IgD-negative memory B cell (primary cell): Measurements from ENCODE around the gene TBC1D22A. TPM values are rescaled to one million over a fixed set of nuclear protein-coding genes. Genes with fewer than 3 reads are reported as not detected.

Source experiments
- H3K27ac Mint-ChIP-seq, 3 donors: one replicate each; pipeline ENCODE4 v1.8.0; 2020 to 2022; ENCODE audit warnings: mild to moderate bottlenecking in 3 of 3, mixed read lengths in 3 of 3, moderate library complexity in 1 of 3
- H3K27me3 Mint-ChIP-seq: one replicate; pipeline ENCODE4 v1.8.0; 2021; ENCODE audit warnings: mixed read lengths
- H3K36me3 Mint-ChIP-seq: one replicate; pipeline ENCODE4 v1.8.0; 2020; ENCODE audit warnings: mild to moderate bottlenecking, mixed read lengths
- H3K4me1 Mint-ChIP-seq, 3 donors: one replicate each; pipeline ENCODE4 v1.8.0; 2020 to 2022; ENCODE audit warnings: mixed read lengths in 3 of 3, mild to moderate bottlenecking in 1 of 3
- H3K4me3 Mint-ChIP-seq, 4 donors: one replicate each; pipeline ENCODE4 v1.8.0; 2020 to 2022; ENCODE audit warnings: mild to moderate bottlenecking in 4 of 4, mixed read lengths in 4 of 4, moderate library complexity in 3 of 4
- H3K9me3 Mint-ChIP-seq, 3 donors: one replicate each; pipeline ENCODE4 v1.8.0; 2020 to 2021; ENCODE audit warnings: mixed read lengths in 3 of 3, mild to moderate bottlenecking in 1 of 3
- polyA plus RNA-seq: library from polyadenylated mRNA; unstranded; fragments of 300-500 nt; fragmentation: Illumina TruSeq; gene quantifications from one replicate; pipeline ENCODE4 v1.2.3, GENCODE V29; 2021

The TBC1D22A gene
- polyA plus RNA-seq, 1 donor from 2014 or later = 64.3 TPM

GRCh38 chr22:46923394-46923793, 160.9 kb downstream of the TBC1D22A start:
- Mint-ChIP-seq H3K27me3 (no peaks in the 10 kb centered on the region), H3K27ac (peak overlapping the region in 1 of 3 donors; percentile 20), H3K36me3 (peaks cover 7% of the 10 kb centered on the region), H3K4me1 (peaks cover 3 to 6% (median 4%) of the 10 kb centered on the region in 3 donors), H3K4me3 (no peak overlapping the region), H3K9me3 (peaks cover 3 to 7% (median 3%) of the 10 kb centered on the region in 3 donors)

GRCh38 chr22:46925818-46926217, 163.4 kb downstream of the TBC1D22A start:
- Mint-ChIP-seq H3K4me3 (no peak overlapping the region), H3K4me1 (peaks cover 3 to 6% (median 5%) of the 10 kb centered on the region in 3 donors), H3K36me3 (peaks cover 7% of the 10 kb centered on the region), H3K27ac (no peak overlapping the region), H3K27me3 (no peaks in the 10 kb centered on the region), H3K9me3 (peaks cover 3 to 7% (median 3%) of the 10 kb centered on the region in 3 donors)

GRCh38 chr22:46929046-46929709, 166.7 kb downstream of the TBC1D22A start:
- H3K27me3 Mint-ChIP-seq = no peaks in the 10 kb centered on the region

GRCh38 chr22:46929710-46930204, 167.3 kb downstream of the TBC1D22A start:
- Mint-ChIP-seq H3K9me3 (no peaks in the 10 kb centered on the region), H3K4me1 (peaks cover 13 to 21% (median 15%) of the 10 kb centered on the region in 3 donors), H3K4me3 (no peak overlapping the region), H3K36me3 (peaks cover 1% of the 10 kb centered on the region), H3K27ac (no peak overlapping the region), H3K27me3 (no peaks in the 10 kb centered on the region)

More at GRCh38 chr22:46929046-46929709, 166.7 kb downstream of the TBC1D22A start:
- H3K9me3 Mint-ChIP-seq = no peaks in the 10 kb centered on the region
- no peak overlapping the region for H3K4me3 Mint-ChIP-seq
- H3K4me1 Mint-ChIP-seq = peaks cover 13 to 21% (median 13%) of the 10 kb centered on the region in 3 donors
- no peak overlapping the region for H3K27ac Mint-ChIP-seq
- H3K36me3 Mint-ChIP-seq = peaks cover 1% of the 10 kb centered on the region

- Mint-ChIP-seq H3K36me3 (no peaks in the 10 kb centered on the region), H3K4me3 (no peak overlapping the region), H3K27me3 (no peaks in the 10 kb centered on the region)
Measured at GRCh38 chr22:46931414-46931813, 169.0 kb downstream of the TBC1D22A start.

GRCh38 chr22:46931881-46932280, 169.4 kb downstream of the TBC1D22A start:
- Mint-ChIP-seq H3K27ac (no peak overlapping the region), H3K36me3 (no peaks in the 10 kb centered on the region), H3K27me3 (no peaks in the 10 kb centered on the region), H3K4me3 (no peak overlapping the region), H3K9me3 (no peaks in the 10 kb centered on the region), H3K4me1 (peaks cover 13 to 17% (median 15%) of the 10 kb centered on the region in 3 donors)

More at GRCh38 chr22:46931414-46931813, 169.0 kb downstream of the TBC1D22A start:
- Mint-ChIP-seq H3K27ac (peak overlapping the region in 2 of 3 donors; percentile 10 to 52), H3K4me1 (peaks cover 13 to 17% (median 15%) of the 10 kb centered on the region in 3 donors), H3K9me3 (no peaks in the 10 kb centered on the region)

- Mint-ChIP-seq H3K9me3 (no peaks in the 10 kb centered on the region), H3K36me3 (no peaks in the 10 kb centered on the region), H3K4me1 (peaks cover 10 to 15% (median 12%) of the 10 kb centered on the region in 3 donors), H3K27ac (peak overlapping the region; percentile 27 to 76 (median 36)), H3K27me3 (no peaks in the 10 kb centered on the region), H3K4me3 (no peak overlapping the region)
Measured at GRCh38 chr22:46933040-46933930, 170.8 kb downstream of the TBC1D22A start.

- Mint-ChIP-seq H3K27me3 (no peaks in the 10 kb centered on the region), H3K4me3 (no peak overlapping the region)
Measured at GRCh38 chr22:46934172-46934745, 171.8 kb downstream of the TBC1D22A start.

GRCh38 chr22:46934746-46935491, 172.5 kb downstream of the TBC1D22A start:
- H3K27me3 Mint-ChIP-seq = no peaks in the 10 kb centered on the region
- H3K36me3 Mint-ChIP-seq = no peaks in the 10 kb centered on the region
- no peaks in the 10 kb centered on the region for H3K9me3 Mint-ChIP-seq
- H3K27ac Mint-ChIP-seq = peak overlapping the region in 1 of 3 donors; percentile 5
- H3K4me1 Mint-ChIP-seq = peaks cover 9 to 16% (median 15%) of the 10 kb centered on the region in 3 donors
- H3K4me3 Mint-ChIP-seq = no peak overlapping the region

More at GRCh38 chr22:46934172-46934745, 171.8 kb downstream of the TBC1D22A start:
- Mint-ChIP-seq H3K36me3 (no peaks in the 10 kb centered on the region), H3K27ac (peak overlapping the region in 1 of 3 donors; percentile 5), H3K9me3 (no peaks in the 10 kb centered on the region), H3K4me1 (peaks cover 9 to 15% (median 12%) of the 10 kb centered on the region in 3 donors)

GRCh38 chr22:46935506-46936377, 173.3 kb downstream of the TBC1D22A start:
- Mint-ChIP-seq H3K9me3 (no peaks in the 10 kb centered on the region), H3K27me3 (no peaks in the 10 kb centered on the region), H3K36me3 (no peaks in the 10 kb centered on the region), H3K4me3 (peak overlapping the region in 1 of 4 donors; percentile 60), H3K4me1 (peaks cover 8 to 16% (median 15%) of the 10 kb centered on the region in 3 donors), H3K27ac (peak overlapping the region in 2 of 3 donors; percentile 53 to 85)

GRCh38 chr22:46936378-46936903, 174.0 kb downstream of the TBC1D22A start:
- Mint-ChIP-seq H3K4me3 (peak overlapping the region in 2 of 4 donors; percentile 27 to 60), H3K27me3 (no peaks in the 10 kb centered on the region), H3K36me3 (no peaks in the 10 kb centered on the region), H3K4me1 (peaks cover 5 to 16% (median 14%) of the 10 kb centered on the region in 3 donors), H3K9me3 (no peaks in the 10 kb centered on the region), H3K27ac (peak overlapping the region in 1 of 3 donors; percentile 43)

GRCh38 chr22:46937185-46937584, 174.7 kb downstream of the TBC1D22A start:
- Mint-ChIP-seq H3K4me1 (peaks cover 5 to 11% (median 7%) of the 10 kb centered on the region in 3 donors), H3K36me3 (no peaks in the 10 kb centered on the region), H3K27me3 (no peaks in the 10 kb centered on the region), H3K27ac (no peak overlapping the region), H3K4me3 (no peak overlapping the region), H3K9me3 (no peaks in the 10 kb centered on the region)

- Mint-ChIP-seq H3K4me1 (peaks cover 3 to 12% (median 10%) of the 10 kb centered on the region in 3 donors), H3K36me3 (peaks cover 3% of the 10 kb centered on the region), H3K27ac (peak overlapping the region in 1 of 3 donors; percentile 27)
Measured at GRCh38 chr22:46937939-46938338, 175.5 kb downstream of the TBC1D22A start.

More at GRCh38 chr22:46937939-46938338, 175.5 kb downstream of the TBC1D22A start:
- no peaks in the 10 kb centered on the region for H3K27me3 Mint-ChIP-seq
- no peaks in the 10 kb centered on the region for H3K9me3 Mint-ChIP-seq
- no peak overlapping the region for H3K4me3 Mint-ChIP-seq
